Measurements from ENCODE around the gene BRI3.

BRI3 gene

DNA sequence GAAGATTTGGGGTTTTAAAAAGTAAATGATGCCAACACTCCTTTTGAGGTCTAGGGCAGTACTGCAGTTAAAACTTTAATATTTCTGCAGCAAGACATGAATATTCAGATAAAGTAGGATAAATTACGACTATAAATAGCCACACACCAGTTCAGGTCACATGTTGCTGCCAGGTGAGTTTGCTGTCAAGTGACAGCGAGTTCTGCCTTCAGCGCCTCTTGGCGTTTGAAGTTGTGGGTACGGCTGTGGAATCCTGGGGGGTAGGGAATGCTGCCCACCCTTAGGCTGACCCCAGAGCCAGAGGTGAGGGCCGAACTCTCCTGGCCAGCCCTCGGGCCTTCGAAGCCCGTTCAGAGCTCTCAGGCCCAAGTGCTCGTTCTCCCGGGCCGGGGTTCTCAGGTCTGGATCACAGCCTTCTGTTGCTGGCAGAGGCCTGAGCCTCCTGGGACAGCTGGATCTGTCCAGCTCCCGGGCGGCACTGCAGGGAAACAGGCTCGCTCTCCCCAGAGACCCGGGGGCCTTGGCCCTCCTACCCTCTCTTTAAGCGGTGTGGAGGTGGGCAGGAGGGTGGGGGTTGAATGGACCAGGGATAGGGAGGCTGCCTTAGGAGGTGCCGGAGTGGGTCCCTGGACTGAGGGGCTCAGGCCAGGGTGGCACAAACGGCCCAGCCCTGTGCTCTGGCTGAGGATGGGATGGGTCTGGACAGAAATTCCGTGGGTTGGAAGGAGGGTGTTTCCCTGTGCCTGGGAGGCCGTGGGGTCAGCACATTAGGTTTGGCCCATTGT lies 5.4 kb downstream of the BRI3 start:
- peaks cover 20 to 23% of the 10 kb centered on the region in 2 donors for H3K36me3 ChIP-seq (ENCODE audit: control insufficient read depth in 1 of 2, insufficient read depth in 2 of 2, low read length in 2 of 2)
- H3K9ac ChIP-seq (ENCODE audit: low read depth in 1 of 2, low read length in 2 of 2): no peak overlapping the region

DNA sequence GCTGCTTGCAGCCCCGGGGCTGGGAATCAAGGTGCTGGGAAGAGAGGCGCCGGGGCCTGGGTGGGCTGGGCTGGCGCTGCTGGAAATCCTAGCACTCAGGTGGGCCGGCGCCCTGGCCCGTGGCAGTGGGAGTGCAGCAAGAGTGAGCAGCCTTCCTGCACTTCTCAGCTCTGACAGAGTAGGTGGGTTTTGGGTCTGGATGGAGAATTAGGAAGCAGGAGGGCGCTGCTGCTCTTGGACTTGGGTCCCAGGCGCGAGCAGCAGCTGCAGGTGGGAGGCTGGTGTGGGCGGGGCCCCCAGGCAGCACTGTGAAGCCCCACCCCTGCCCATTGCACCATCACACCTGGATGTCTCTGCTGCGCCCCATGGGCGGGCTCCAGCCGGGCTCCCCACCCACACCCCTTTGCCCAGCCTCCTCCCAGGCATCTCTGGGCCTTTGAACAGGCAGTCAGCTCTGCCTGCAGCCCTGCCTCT lies 6.0 kb downstream of the BRI3 start:
- no peaks in the 10 kb centered on the region for H3K27me3 ChIP-seq (ENCODE audit: control insufficient read depth in 1 of 2, insufficient read depth in 2 of 2, low read length in 2 of 2)
- H3K27ac ChIP-seq (ENCODE audit: low read depth, low read length): peak overlapping the region; percentile 5
- peaks cover 50 to 64% of the 10 kb centered on the region in 2 donors for H3K4me1 ChIP-seq (ENCODE audit: control insufficient read depth in 1 of 2, insufficient read depth in 2 of 2, low read length in 2 of 2)
- peaks cover 22 to 29% of the 10 kb centered on the region in 2 donors for H3K36me3 ChIP-seq (ENCODE audit: control insufficient read depth in 1 of 2, insufficient read depth in 2 of 2, low read length in 2 of 2)
- peak overlapping the region; percentile 2 to 15 for H3K4me3 ChIP-seq (ENCODE audit: low read depth in 1 of 2, low read length in 2 of 2)
- H3K9ac ChIP-seq (ENCODE audit: low read depth in 1 of 2, low read length in 2 of 2): peak overlapping the region in 1 of 2 donors; percentile 25
- no peaks in the 10 kb centered on the region for H3K9me3 ChIP-seq (ENCODE audit: control insufficient read depth in 1 of 2, low read length in 2 of 2)

More for the DNA sequence above, 5.4 kb downstream of the BRI3 start:
- Histone ChIP-seq H3K4me1 (ENCODE audit: control insufficient read depth in 1 of 2, insufficient read depth in 2 of 2, low read length in 2 of 2) (peaks cover 50 to 64% of the 10 kb centered on the region in 2 donors), H3K27ac (ENCODE audit: low read depth, low read length) (peak overlapping the region; percentile 95), H3K9me3 (ENCODE audit: control insufficient read depth in 1 of 2, low read length in 2 of 2) (no peaks in the 10 kb centered on the region), H3K27me3 (ENCODE audit: control insufficient read depth in 1 of 2, insufficient read depth in 2 of 2, low read length in 2 of 2) (no peaks in the 10 kb centered on the region), H3K4me3 (ENCODE audit: low read depth in 1 of 2, low read length in 2 of 2) (peak overlapping the region in 1 of 2 donors; percentile 93)

DNA sequence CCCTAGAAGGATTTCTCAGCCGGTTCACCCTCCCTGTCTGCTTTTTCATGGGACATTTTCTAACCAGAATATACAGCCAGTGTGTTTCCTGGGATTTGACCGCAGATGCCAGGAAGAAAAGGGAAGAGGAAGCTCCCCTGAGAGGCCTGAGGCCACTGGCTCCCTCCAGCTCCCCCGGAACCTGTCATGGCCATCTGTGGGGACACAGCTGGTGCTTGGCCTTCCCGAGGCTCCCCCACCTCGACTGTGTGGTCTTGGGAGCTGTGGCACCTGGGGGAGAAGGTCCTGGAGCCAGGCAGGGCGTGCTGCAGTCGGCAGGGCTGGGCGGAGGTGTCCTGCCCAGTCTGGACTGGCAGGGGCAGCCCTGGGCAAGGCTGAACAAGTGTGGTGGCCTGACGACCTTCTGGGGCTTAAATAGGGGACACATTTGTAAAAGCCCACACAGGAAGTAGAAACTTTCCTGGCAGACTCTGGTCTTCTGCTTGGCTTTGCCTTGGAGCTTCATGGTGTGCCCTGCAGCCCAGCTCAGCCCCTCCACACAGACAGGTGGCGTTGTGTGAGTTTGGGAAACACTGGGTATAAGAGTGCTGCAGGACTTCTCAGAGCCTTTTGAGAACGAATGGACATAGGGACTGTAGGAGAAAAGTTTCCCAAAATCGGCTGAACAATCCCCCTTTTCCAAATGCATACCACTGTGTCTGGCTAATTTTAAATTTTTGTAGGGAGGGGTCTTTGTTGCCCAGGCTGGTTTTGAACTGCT lies 6.8 kb downstream of the BRI3 start:
- Histone ChIP-seq H3K9me3 (ENCODE audit: control insufficient read depth in 1 of 2, low read length in 2 of 2) (no peaks in the 10 kb centered on the region), H3K9ac (ENCODE audit: low read depth in 1 of 2, low read length in 2 of 2) (peak overlapping the region in 1 of 2 donors; percentile 25), H3K36me3 (ENCODE audit: control insufficient read depth in 1 of 2, insufficient read depth in 2 of 2, low read length in 2 of 2) (peaks cover 26 to 36% of the 10 kb centered on the region in 2 donors), H3K27ac (ENCODE audit: low read depth, low read length) (peak overlapping the region; percentile 5), H3K4me3 (ENCODE audit: low read depth in 1 of 2, low read length in 2 of 2) (peak overlapping the region in 1 of 2 donors; percentile 2), H3K27me3 (ENCODE audit: control insufficient read depth in 1 of 2, insufficient read depth in 2 of 2, low read length in 2 of 2) (no peaks in the 10 kb centered on the region), H3K4me1 (ENCODE audit: control insufficient read depth in 1 of 2, insufficient read depth in 2 of 2, low read length in 2 of 2) (peaks cover 50 to 59% of the 10 kb centered on the region in 2 donors)

DNA sequence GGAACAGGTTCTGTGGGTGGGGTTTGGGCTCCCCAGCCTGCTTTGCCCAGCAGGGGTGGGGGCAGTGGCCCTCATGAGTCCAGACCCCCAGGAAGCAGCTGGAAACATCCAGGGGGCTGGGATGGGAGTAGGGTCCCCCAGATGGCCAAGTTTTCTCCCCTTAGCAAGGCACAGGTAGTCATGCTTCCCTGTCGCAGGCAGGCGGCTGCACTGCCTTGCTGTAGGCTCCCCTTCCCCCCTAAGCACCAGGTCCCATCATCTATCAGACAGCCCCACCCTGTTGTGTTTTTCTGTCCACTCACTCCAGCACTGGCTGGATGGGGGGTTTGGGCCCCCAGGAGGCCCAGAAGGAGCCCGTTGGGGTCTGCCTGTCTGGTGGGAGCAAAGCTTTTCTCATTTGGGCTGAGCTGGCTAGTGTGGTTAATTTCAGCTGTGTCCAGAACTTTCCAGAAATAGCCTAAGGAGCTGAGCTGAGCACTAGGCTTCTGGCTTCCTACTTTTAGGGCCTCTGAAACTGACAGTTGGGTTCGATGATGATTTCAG lies 7.9 kb downstream of the BRI3 start:
- Histone ChIP-seq H3K36me3 (ENCODE audit: control insufficient read depth in 1 of 2, insufficient read depth in 2 of 2, low read length in 2 of 2) (peaks cover 28 to 48% of the 10 kb centered on the region in 2 donors), H3K4me1 (ENCODE audit: control insufficient read depth in 1 of 2, insufficient read depth in 2 of 2, low read length in 2 of 2) (peaks cover 49 to 56% of the 10 kb centered on the region in 2 donors), H3K27ac (ENCODE audit: low read depth, low read length) (no peak overlapping the region)

DNA sequence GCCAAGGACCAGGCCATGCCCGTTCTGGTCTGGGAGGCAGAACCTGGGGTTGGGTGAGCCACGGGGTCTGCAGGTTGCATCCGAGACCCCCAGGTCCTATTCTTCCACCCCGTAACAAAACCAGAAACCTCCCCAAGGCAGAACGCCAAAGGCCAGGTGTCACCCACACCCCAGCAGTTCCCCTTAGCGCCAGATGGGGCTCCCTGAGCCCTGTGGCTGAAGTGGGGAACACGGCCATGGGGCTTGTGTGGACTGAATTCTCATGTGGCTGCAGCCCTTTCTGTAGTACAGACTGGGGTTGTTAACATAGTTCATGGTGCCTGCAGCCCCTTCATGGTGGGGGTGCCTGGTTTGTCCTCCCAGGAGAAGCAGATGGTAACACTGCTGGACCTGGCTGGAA lies 10.2 kb downstream of the BRI3 start:
- H3K36me3 ChIP-seq (ENCODE audit: control insufficient read depth in 1 of 2, insufficient read depth in 2 of 2, low read length in 2 of 2): peaks cover 31 to 66% of the 10 kb centered on the region in 2 donors
- peaks cover 36 to 43% of the 10 kb centered on the region in 2 donors for H3K4me1 ChIP-seq (ENCODE audit: control insufficient read depth in 1 of 2, insufficient read depth in 2 of 2, low read length in 2 of 2)
- no peak overlapping the region for H3K27ac ChIP-seq (ENCODE audit: low read depth, low read length)
- no peak overlapping the region for H3K9ac ChIP-seq (ENCODE audit: low read depth in 1 of 2, low read length in 2 of 2)
- no peak overlapping the region for H3K4me3 ChIP-seq (ENCODE audit: low read depth in 1 of 2, low read length in 2 of 2)
- no peaks in the 10 kb centered on the region for H3K9me3 ChIP-seq (ENCODE audit: control insufficient read depth in 1 of 2, low read length in 2 of 2)
- H3K27me3 ChIP-seq (ENCODE audit: control insufficient read depth in 1 of 2, insufficient read depth in 2 of 2, low read length in 2 of 2): no peaks in the 10 kb centered on the region

More for the DNA sequence above, 7.9 kb downstream of the BRI3 start:
- Histone ChIP-seq H3K9ac (ENCODE audit: low read depth in 1 of 2, low read length in 2 of 2) (no peak overlapping the region), H3K4me3 (ENCODE audit: low read depth in 1 of 2, low read length in 2 of 2) (no peak overlapping the region), H3K9me3 (ENCODE audit: control insufficient read depth in 1 of 2, low read length in 2 of 2) (no peaks in the 10 kb centered on the region), H3K27me3 (ENCODE audit: control insufficient read depth in 1 of 2, insufficient read depth in 2 of 2, low read length in 2 of 2) (no peaks in the 10 kb centered on the region)

DNA sequence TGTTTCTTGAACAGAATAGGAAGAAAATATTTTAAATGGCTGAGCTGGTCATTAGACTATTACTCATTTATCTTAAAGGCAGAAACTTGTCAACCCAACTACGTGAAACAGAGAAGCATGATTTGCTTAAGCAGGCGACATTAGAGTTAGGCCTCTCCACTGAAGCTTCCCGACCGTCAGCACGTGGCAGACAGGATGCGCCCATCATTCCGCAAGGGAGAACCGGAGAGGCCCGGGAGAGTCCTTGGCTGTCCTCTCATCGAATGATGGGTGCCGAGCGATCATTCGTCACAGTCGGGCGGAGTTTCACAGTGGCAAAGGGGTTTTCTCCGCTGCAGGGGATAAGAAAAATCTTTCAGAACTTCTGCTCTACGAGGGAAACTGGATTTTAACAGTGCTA lies 11.8 kb downstream of the BRI3 start:
- Histone ChIP-seq H3K4me3 (ENCODE audit: low read depth in 1 of 2, low read length in 2 of 2) (no peak overlapping the region), H3K36me3 (ENCODE audit: control insufficient read depth in 1 of 2, insufficient read depth in 2 of 2, low read length in 2 of 2) (peaks cover 31 to 72% of the 10 kb centered on the region in 2 donors), H3K9me3 (ENCODE audit: control insufficient read depth in 1 of 2, low read length in 2 of 2) (no peaks in the 10 kb centered on the region), H3K9ac (ENCODE audit: low read depth in 1 of 2, low read length in 2 of 2) (no peak overlapping the region), H3K27ac (ENCODE audit: low read depth, low read length) (no peak overlapping the region), H3K4me1 (ENCODE audit: control insufficient read depth in 1 of 2, insufficient read depth in 2 of 2, low read length in 2 of 2) (peaks cover 21 to 28% of the 10 kb centered on the region in 2 donors), H3K27me3 (ENCODE audit: control insufficient read depth in 1 of 2, insufficient read depth in 2 of 2, low read length in 2 of 2) (no peaks in the 10 kb centered on the region)

DNA sequence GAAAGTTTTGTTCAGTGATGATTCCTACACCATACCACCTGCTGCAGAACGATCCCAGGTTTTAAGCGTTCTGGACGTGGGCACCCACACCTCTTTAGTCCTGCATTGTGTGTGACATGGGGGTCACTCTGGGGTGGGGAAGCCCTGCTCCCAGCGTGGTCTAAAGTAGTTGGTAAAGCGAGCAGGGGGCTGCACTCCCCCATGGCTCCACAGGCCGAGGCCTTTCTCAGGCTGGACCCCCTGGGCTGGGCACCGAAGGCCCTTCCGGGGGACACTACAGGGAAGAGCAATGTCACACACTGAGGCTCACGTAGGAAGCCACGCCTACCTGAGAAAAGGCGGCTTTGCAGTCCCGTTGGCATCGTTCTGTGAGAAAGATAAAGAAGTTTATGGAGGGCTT lies 12.3 kb downstream of the BRI3 start:
- Histone ChIP-seq H3K36me3 (ENCODE audit: control insufficient read depth in 1 of 2, insufficient read depth in 2 of 2, low read length in 2 of 2) (peaks cover 31 to 67% of the 10 kb centered on the region in 2 donors), H3K4me3 (ENCODE audit: low read depth in 1 of 2, low read length in 2 of 2) (no peak overlapping the region)

DNA sequence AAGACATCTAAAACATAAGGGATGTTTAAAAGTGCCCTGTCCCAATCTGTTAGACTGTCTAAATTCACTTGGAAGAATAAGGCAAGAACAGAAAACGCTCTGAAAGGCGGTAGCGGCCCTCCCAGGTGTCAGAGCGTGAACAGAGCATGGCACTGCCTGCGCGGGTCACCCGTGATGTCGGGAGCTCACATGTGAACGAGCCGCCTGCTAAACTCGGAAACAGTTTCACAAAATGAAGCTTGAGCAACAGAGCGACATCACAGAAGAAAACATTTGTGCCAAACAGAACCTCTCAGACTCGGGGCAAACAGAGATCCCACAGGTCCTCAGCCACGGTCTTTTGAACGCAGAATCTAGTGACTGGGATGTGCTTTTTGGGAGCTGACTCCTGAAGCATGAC lies 12.8 kb downstream of the BRI3 start:
- H3K27me3 ChIP-seq (ENCODE audit: control insufficient read depth in 1 of 2, insufficient read depth in 2 of 2, low read length in 2 of 2): no peaks in the 10 kb centered on the region
- no peak overlapping the region for H3K4me3 ChIP-seq (ENCODE audit: low read depth in 1 of 2, low read length in 2 of 2)
- no peak overlapping the region for H3K27ac ChIP-seq (ENCODE audit: low read depth, low read length)
- peaks cover 17 to 23% of the 10 kb centered on the region in 2 donors for H3K4me1 ChIP-seq (ENCODE audit: control insufficient read depth in 1 of 2, insufficient read depth in 2 of 2, low read length in 2 of 2)
- peak overlapping the region in 1 of 2 donors; percentile 15 for H3K9ac ChIP-seq (ENCODE audit: low read depth in 1 of 2, low read length in 2 of 2)
- peaks cover 31 to 66% of the 10 kb centered on the region in 2 donors for H3K36me3 ChIP-seq (ENCODE audit: control insufficient read depth in 1 of 2, insufficient read depth in 2 of 2, low read length in 2 of 2)
- no peaks in the 10 kb centered on the region for H3K9me3 ChIP-seq (ENCODE audit: control insufficient read depth in 1 of 2, low read length in 2 of 2)

More for the DNA sequence above, 12.3 kb downstream of the BRI3 start:
- H3K9ac ChIP-seq (ENCODE audit: low read depth in 1 of 2, low read length in 2 of 2): no peak overlapping the region
- peaks cover 20 to 26% of the 10 kb centered on the region in 2 donors for H3K4me1 ChIP-seq (ENCODE audit: control insufficient read depth in 1 of 2, insufficient read depth in 2 of 2, low read length in 2 of 2)
- no peak overlapping the region for H3K27ac ChIP-seq (ENCODE audit: low read depth, low read length)
- no peaks in the 10 kb centered on the region for H3K27me3 ChIP-seq (ENCODE audit: control insufficient read depth in 1 of 2, insufficient read depth in 2 of 2, low read length in 2 of 2)
- H3K9me3 ChIP-seq (ENCODE audit: control insufficient read depth in 1 of 2, low read length in 2 of 2): no peaks in the 10 kb centered on the region

DNA sequence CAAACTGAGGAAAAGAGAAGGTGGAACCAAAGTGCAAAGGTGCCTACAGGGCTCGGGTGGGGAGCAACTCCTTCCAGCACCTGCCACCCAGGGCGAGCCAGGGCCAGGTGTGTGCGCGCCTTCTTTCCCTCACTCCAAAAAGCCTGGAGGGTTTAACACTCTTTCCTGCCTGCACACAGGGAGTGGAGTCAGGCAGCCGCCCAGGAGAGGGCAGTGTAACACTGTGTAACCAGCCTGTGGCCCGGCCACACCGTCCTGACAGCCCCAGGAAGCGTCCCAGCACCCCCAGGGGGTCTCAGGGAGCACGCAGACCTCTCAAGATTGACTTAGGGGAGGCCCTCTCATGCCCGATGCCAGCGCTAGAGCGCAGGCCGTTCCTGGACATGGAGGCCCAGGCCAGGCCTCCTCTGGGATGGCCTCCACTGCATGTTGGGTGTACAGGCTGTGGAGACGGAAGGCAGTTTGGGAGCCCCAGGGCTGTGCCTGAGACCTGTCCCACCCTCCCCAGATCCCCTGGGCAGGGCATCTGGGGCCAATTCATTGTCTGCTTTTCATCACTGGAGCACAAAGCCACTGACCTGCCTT lies 13.4 kb downstream of the BRI3 start:
- H3K36me3 ChIP-seq (ENCODE audit: control insufficient read depth in 1 of 2, insufficient read depth in 2 of 2, low read length in 2 of 2): peaks cover 27 to 62% of the 10 kb centered on the region in 2 donors
- H3K9ac ChIP-seq (ENCODE audit: low read depth in 1 of 2, low read length in 2 of 2): peak overlapping the region in 1 of 2 donors; percentile 15
- peak overlapping the region; percentile 15 for H3K27ac ChIP-seq (ENCODE audit: low read depth, low read length)
- no peak overlapping the region for H3K4me3 ChIP-seq (ENCODE audit: low read depth in 1 of 2, low read length in 2 of 2)
- no peaks in the 10 kb centered on the region for H3K27me3 ChIP-seq (ENCODE audit: control insufficient read depth in 1 of 2, insufficient read depth in 2 of 2, low read length in 2 of 2)
- H3K4me1 ChIP-seq (ENCODE audit: control insufficient read depth in 1 of 2, insufficient read depth in 2 of 2, low read length in 2 of 2): peaks cover 15 to 19% of the 10 kb centered on the region in 2 donors
- no peaks in the 10 kb centered on the region for H3K9me3 ChIP-seq (ENCODE audit: control insufficient read depth in 1 of 2, low read length in 2 of 2)
